K562 (cell line): ENCODE measurements around the gene TUBB2A. TPM values are rescaled to one million over a fixed set of nuclear protein-coding genes. Genes with fewer than 3 reads are reported as not detected.

Source experiments
- FOSL1 ChIP-seq: fragments of 200-800 bp; sonication (Bioruptor generic); conservative IDR thresholded peaks from 2 replicates; pipeline ENCODE4 v1.6.1; 2016; ENCODE audit warnings: missing genetic modification characterization, missing compliant biosample characterization
- JUN ChIP-seq, 2 experiments: sonication (generic) in 1 of 2; formaldehyde crosslinking in 1 of 2; IDR thresholded peaks; 2 replicates each; pipeline versions ENCODE4 v1.6.1 to v1.8.0; 2012 to 2022; ENCODE audit warnings: borderline replicate concordance in 2 of 2, mild to moderate bottlenecking in 2 of 2, improper control_type of control experiment in 1 of 2, low read depth in 1 of 2, low read length in 1 of 2, missing genetic modification reagents in 1 of 2
- JUNB ChIP-seq: fragments of 450-650 bp; formaldehyde crosslinking; conservative IDR thresholded peaks from 2 replicates; pipeline ENCODE4 v1.4.0; 2020; ENCODE audit warnings: mild to moderate bottlenecking
- MAFF ChIP-seq: IDR thresholded peaks from 2 replicates; pipeline ENCODE4 v1.6.1; 2012; ENCODE audit warnings: low read length, improper control_type of control experiment
- MAFG ChIP-seq: fragments of 450-650 bp; conservative IDR thresholded peaks from 2 replicates; pipeline ENCODE4 v1.6.1; 2016; ENCODE audit warnings: missing genetic modification characterization, missing compliant biosample characterization
- SP2 ChIP-seq: IDR thresholded peaks from 2 replicates; pipeline ENCODE4 v1.6.1; 2011; ENCODE audit warnings: mild to moderate bottlenecking, low read depth, low read length, moderate library complexity; ENCODE audit not compliant: poor library complexity, severe bottlenecking; ENCODE audit errors: extremely low read depth
- TAF1 ChIP-seq: IDR thresholded peaks from 2 replicates; pipeline ENCODE4 v1.6.1; 2011; ENCODE audit warnings: mild to moderate bottlenecking, low read length, moderate library complexity; ENCODE audit not compliant: insufficient read depth, control insufficient read depth, severe bottlenecking; ENCODE audit errors: extremely low read depth
- ZNF316 ChIP-seq: fragments of 450-650 bp; IDR thresholded peaks from 2 replicates; pipeline ENCODE4 v1.6.1; 2016
- polyA plus RNA-seq, 8 experiments: library from polyadenylated mRNA; depleted of rRNA in 4 of 8; stranded (reverse) in 5 of 8; unstranded in 3 of 8; fragments of >200 nt; fragmentation: Nextera tagmentation in 2 of 8; fragmentation: Illumina TruSeq in 1 of 8; extraction: Ambion mirVana in 2 of 8; extraction: Trizol in 1 of 8; gene quantifications; 2 replicates each; pipeline versions ENCODE4 v1.2.1 to v1.2.3, GENCODE V29; 2011 to 2014; ENCODE audit warnings: inconsistent platforms in 1 of 8, missing spikeins in 1 of 8
- total RNA-seq, 7 experiments: library from RNA; depleted of rRNA in 6 of 7; stranded (reverse); fragments of >200 nt in 6 of 7; fragmentation: Illumina TruSeq in 2 of 7; extraction: Trizol in 2 of 7; gene quantifications; 2 replicates each; pipeline versions ENCODE4 v1.2.1 to v1.2.3, GENCODE V29; 2011 to 2021; ENCODE audit warnings: low replicate concordance in 1 of 7
- TF ChIP-seq, protein P1 (sequence below): fragments of 450-650 bp; IDR thresholded peaks from 2 replicates; pipeline ENCODE4 v1.6.1; 2016
- TF ChIP-seq, protein P2 (sequence below), 2 experiments: fragments of 450-650 bp; IDR thresholded peaks; 2 replicates each; pipeline ENCODE4 v1.6.1; 2016; ENCODE audit warnings: mild to moderate bottlenecking in 2 of 2, borderline replicate concordance in 1 of 2, low read depth in 1 of 2, moderate library complexity in 1 of 2
- TF ChIP-seq, protein P3 (sequence below), 2 experiments: fragments of 450-650 bp in 1 of 2; sonication (generic) in 1 of 2; formaldehyde crosslinking in 1 of 2; IDR thresholded peaks in 1 of 2; conservative IDR thresholded peaks in 1 of 2; 2 replicates each; pipeline versions ENCODE4 v1.6.1 to v1.8.1; 2016 to 2023; ENCODE audit warnings: mild to moderate bottlenecking in 2 of 2, moderate library complexity in 2 of 2, inconsistent platforms in 1 of 2, missing genetic modification reagents in 1 of 2
- TF ChIP-seq, protein P4 (sequence below): sonication (generic); formaldehyde crosslinking; IDR thresholded peaks from 2 replicates; pipeline ENCODE4 v1.9.0; 2022; ENCODE audit warnings: mild to moderate bottlenecking, missing genetic modification reagents

The TUBB2A gene
- total and polyA plus RNA-seq, 9 of the 15 experiments (the other 6 are each of a cell fraction or from before 2014, with no cell fraction given) = 3.6 to 92.1 (median 45.6) TPM

- TF ChIP-seq, protein P1, sequence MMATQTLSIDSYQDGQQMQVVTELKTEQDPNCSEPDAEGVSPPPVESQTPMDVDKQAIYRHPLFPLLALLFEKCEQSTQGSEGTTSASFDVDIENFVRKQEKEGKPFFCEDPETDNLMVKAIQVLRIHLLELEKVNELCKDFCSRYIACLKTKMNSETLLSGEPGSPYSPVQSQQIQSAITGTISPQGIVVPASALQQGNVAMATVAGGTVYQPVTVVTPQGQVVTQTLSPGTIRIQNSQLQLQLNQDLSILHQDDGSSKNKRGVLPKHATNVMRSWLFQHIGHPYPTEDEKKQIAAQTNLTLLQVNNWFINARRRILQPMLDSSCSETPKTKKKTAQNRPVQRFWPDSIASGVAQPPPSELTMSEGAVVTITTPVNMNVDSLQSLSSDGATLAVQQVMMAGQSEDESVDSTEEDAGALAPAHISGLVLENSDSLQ = peak; percentile 33; the same call in 1 of the 2 replicates
- TF ChIP-seq JUN (IDR thresholded peaks at IDR 0.05; ENCODE audit: borderline replicate concordance, low read depth, low read length) (peak; percentile 46; the same call in 1 of the 2 replicates), JUN (CRISPR knock-in tag; IDR thresholded peaks at IDR 0.05; ENCODE audit: borderline replicate concordance) (no peak), TAF1 (no peak), FOSL1 (tag) (peak; percentile 72), SP2 (no peak), ZNF316 (peak; percentile 52), MAFG (tag) (peak; percentile 28; the same call in 1 of the 2 replicates), JUNB (CRISPR knock-in tag) (no peak), MAFF (peak; percentile 8; the same call in 1 of the 2 replicates)
- TF ChIP-seq, protein P2, sequence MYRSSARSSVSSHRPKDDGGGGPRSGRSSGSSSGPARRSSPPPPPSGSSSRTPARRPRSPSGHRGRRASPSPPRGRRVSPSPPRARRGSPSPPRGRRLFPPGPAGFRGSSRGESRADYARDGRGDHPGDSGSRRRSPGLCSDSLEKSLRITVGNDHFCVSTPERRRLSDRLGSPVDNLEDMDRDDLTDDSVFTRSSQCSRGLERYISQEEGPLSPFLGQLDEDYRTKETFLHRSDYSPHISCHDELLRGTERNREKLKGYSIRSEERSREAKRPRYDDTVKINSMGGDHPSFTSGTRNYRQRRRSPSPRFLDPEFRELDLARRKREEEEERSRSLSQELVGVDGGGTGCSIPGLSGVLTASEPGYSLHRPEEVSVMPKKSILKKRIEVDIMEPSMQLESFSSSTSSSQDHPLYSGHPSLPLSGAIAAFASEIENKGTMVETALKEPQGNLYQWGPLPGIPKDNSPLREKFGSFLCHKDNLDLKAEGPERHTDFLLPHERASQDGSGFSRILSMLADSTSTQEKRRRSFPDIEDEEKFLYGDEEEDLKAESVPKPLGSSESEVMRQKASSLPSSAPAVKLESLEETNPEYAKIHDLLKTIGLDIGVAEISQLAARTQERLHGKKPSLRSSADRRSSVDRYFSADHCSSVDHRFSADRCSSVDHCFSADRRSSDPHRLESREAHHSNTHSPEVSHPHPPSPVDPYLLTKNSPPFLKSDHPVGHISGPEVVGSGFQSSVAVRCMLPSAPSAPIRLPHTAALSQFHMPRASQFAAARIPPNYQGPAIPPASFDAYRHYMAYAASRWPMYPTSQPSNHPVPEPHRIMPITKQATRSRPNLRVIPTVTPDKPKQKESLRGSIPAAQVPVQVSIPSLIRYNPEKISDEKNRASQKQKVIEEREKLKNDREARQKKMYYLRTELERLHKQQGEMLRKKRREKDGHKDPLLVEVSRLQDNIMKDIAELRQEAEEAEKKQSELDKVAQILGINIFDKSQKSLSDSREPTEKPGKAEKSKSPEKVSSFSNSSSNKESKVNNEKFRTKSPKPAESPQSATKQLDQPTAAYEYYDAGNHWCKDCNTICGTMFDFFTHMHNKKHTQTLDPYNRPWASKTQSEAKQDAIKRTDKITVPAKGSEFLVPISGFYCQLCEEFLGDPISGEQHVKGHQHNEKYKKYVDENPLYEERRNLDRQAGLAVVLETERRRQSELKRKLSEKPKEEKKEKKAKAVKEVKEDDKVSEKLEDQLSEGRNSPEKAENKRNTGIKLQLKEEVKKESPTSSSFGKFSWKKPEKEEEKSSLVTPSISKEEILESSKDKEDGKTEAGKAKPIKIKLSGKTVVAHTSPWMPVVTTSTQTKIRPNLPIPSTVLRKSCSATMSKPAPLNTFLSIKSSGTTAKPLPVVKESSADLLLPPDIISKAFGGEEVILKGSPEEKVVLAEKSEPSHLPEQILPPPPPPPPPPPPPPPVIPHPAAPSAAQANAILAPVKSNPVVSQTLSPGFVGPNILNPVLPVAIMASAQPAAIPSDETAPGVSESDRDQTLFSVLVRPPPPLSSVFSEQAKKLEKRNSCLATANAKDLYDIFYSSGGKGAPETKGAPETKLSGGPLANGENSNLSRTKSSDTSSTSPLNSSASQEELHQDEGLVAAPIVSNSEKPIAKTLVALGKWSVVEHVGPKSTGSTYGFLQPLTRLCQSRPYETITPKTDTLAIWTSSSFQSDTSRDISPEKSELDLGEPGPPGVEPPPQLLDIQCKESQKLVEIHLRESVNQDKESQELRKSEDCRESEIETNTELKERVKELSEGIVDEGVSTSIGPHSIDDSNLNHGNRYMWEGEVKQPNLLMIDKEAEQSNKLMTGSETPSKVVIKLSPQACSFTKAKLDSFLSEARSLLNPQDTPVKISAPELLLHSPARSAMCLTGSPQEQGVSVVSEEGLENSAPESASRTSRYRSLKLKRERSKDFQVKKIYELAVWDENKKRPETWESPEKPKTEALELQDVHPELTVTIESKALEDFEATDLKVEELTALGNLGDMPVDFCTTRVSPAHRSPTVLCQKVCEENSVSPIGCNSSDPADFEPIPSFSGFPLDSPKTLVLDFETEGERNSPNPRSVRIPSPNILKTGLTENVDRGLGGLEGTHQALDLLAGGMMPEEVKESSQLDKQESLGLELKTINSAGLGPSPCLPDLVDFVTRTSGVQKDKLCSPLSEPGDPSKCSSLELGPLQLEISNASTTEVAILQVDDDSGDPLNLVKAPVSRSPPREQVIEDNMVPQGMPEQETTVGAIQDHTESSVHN (IDR thresholded peaks at IDR 0.05; ENCODE audit: borderline replicate concordance in 1 of 2, low read depth in 1 of 2) = peak in 1 of 2 experiments; percentile 85; a peak in 2 of 4 replicates
- TF ChIP-seq, protein P3, sequence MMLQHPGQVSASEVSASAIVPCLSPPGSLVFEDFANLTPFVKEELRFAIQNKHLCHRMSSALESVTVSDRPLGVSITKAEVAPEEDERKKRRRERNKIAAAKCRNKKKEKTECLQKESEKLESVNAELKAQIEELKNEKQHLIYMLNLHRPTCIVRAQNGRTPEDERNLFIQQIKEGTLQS (IDR thresholded peaks at IDR 0.05) = peak; percentile 67
- TF ChIP-seq, protein P3 (CRISPR knock-in tag; conservative IDR thresholded peaks at IDR 0.05) = no peak
- TF ChIP-seq, protein P4, sequence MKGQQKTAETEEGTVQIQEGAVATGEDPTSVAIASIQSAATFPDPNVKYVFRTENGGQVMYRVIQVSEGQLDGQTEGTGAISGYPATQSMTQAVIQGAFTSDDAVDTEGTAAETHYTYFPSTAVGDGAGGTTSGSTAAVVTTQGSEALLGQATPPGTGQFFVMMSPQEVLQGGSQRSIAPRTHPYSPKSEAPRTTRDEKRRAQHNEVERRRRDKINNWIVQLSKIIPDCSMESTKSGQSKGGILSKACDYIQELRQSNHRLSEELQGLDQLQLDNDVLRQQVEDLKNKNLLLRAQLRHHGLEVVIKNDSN = peak; percentile 80
Measured at GRCh38 chr6:3139090-3139903, 18.0 kb downstream of the TUBB2A start (continued).
